PC-9 (cell line): ENCODE measurements around the gene DACH1. TPM values are rescaled to one million over a fixed set of nuclear protein-coding genes. Genes with fewer than 3 reads are reported as not detected.

Source experiments
- BruUV-seq: library from RNA; stranded (reverse); fragments of 400-500 nt; replicated peaks from 2 replicates; lab custom pipeline; 2021; lab: Mats Ljungman, UMichigan
- CTCF ChIA-PET: fragments of 300-600 bp; sonication (Branson Sonifier 250); formaldehyde crosslinking; loops from one replicate; lab custom pipeline; 2022; ENCODE audit warnings: antibody characterized with exemption; lab: Charles Lee
- POLR2A ChIA-PET: fragments of 300-600 bp; sonication (Branson Sonifier 250); formaldehyde crosslinking; loops from one replicate; lab custom pipeline; 2022; ENCODE audit warnings: antibody characterized with exemption; ENCODE audit not compliant: unreplicated experiment; lab: Charles Lee
- DNase-seq, 2 experiments: peaks; one replicate each; pipeline versions ENCODE4 v3.0.0 to v3.0.0-alpha.2; 2015 to 2022; ENCODE audit warnings: mixed read lengths in 1 of 2
- H2AFZ ChIP-seq: fragments of 200-600 bp; sonication (generic); 2 replicates; pipeline ENCODE4 v1.8.1; 2017; ENCODE audit warnings: antibody characterized with exemption
- H3F3A ChIP-seq: fragments of 200-600 bp; sonication (generic); 2 replicates; pipeline ENCODE4 v1.8.1; 2017; ENCODE audit warnings: antibody characterized with exemption, mild to moderate bottlenecking, low read depth; ENCODE audit not compliant: insufficient read depth
- H3K27ac ChIP-seq: fragments of 200-600 bp; sonication (generic); 2 replicates; pipeline ENCODE4 v1.6.1; 2016; ENCODE audit warnings: mixed run types
- H3K27me3 ChIP-seq: fragments of 200-600 bp; sonication (generic); 2 replicates; pipeline ENCODE4 v1.6.1; 2016; ENCODE audit warnings: low read depth, mixed run types; ENCODE audit not compliant: insufficient read depth
- H3K36me3 ChIP-seq: fragments of 200-600 bp; sonication (generic); 2 replicates; pipeline ENCODE4 v1.6.1; 2016; ENCODE audit warnings: low read depth, mixed run types
- H3K4me1 ChIP-seq: fragments of 200-600 bp; sonication (generic); replicated peaks from 2 replicates; pipeline ENCODE4 v1.6.1; 2016; ENCODE audit warnings: mixed run types; ENCODE audit not compliant: insufficient read depth
- H3K4me2 ChIP-seq: fragments of 200-600 bp; sonication (generic); 2 replicates; pipeline ENCODE4 v1.6.1; 2017; ENCODE audit warnings: mixed run types
- H3K4me3 ChIP-seq: fragments of 200-600 bp; sonication (generic); 2 replicates; pipeline ENCODE4 v1.6.1; 2016; ENCODE audit warnings: mixed run types
- H3K79me2 ChIP-seq: fragments of 200-600 bp; sonication (generic); 2 replicates; pipeline ENCODE4 v1.6.1; 2017; ENCODE audit warnings: low read depth, mixed run types
- H3K9me2 ChIP-seq: fragments of 200-600 bp; sonication (generic); 2 replicates; pipeline ENCODE4 v1.8.1; 2017; ENCODE audit warnings: mild to moderate bottlenecking; ENCODE audit not compliant: insufficient read depth
- H3K9me3 ChIP-seq: fragments of 200-600 bp; sonication (generic); 2 replicates; pipeline ENCODE4 v1.8.1; 2016; ENCODE audit warnings: low read depth; ENCODE audit not compliant: insufficient read depth
- H4K20me1 ChIP-seq: fragments of 200-600 bp; sonication (generic); 2 replicates; pipeline ENCODE4 v1.8.1; 2017; ENCODE audit not compliant: insufficient read depth
- EZH2 ChIP-seq: fragments of 200-600 bp; sonication (generic); IDR thresholded peaks from 2 replicates; pipeline ENCODE4 v1.8.0; 2017; ENCODE audit warnings: antibody characterized with exemption, low read depth
- intact Hi-C: fragments of 100-400 bp; cut with micrococcal nuclease; formaldehyde crosslinking; loops from one replicate; pipeline ENCODE4 v1.10.0; 2022; ENCODE audit not compliant: unreplicated experiment
- total RNA-seq: library from RNA; stranded (reverse); gene quantifications from 2 replicates; pipeline ENCODE4 v1.2.3, GENCODE V29; 2021
- TF ChIP-seq, protein P1 (sequence below): fragments of 200-600 bp; sonication (generic); conservative IDR thresholded peaks from 2 replicates; pipeline ENCODE4 v1.6.1; 2017; ENCODE audit warnings: mixed run types, antibody characterized with exemption, mild to moderate bottlenecking, moderate library complexity

DACH1 gene
- total RNA-seq, 1 experiment from 2014 or later = 1.5 TPM

DNA sequence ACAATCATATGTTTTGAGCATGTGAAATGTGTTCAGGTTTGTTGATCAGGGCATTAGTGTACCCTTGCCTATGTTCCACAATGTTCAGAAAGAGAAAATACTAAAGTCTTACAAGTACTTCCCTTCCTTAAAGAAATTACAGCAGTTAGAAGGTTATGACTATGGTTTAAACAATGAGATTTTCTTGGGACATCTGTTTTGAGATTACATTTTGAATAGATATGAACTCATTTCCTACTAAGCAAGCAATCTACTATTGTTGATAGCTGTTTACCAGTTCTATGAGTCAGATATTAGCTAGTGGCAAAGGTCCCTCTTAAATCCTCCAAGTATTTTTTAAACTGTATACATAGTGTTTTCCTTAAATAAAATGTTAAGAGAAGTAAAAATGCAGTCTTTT, 241.3 kb downstream of the DACH1 start:
- Histone ChIP-seq H3K9me3 (no peaks in the 10 kb centered on the region), H3K79me2 (no peaks in the 10 kb centered on the region), H3F3A (no peaks in the 10 kb centered on the region), H3K4me1 (no peaks in the 10 kb centered on the region), H3K9me2 (no peaks in the 10 kb centered on the region), H3K27me3 (no peaks in the 10 kb centered on the region), H2AFZ (no peak overlapping the region), H3K36me3 (no peaks in the 10 kb centered on the region), H3K4me3 (no peak overlapping the region), H4K20me1 (no peaks in the 10 kb centered on the region; the same call in 1 of the 2 replicates), H3K4me2 (no peak overlapping the region), H3K27ac (no peak overlapping the region)
- DNase-seq = no peak
- no peak for TF ChIP-seq EZH2
- TF ChIP-seq, protein P1, sequence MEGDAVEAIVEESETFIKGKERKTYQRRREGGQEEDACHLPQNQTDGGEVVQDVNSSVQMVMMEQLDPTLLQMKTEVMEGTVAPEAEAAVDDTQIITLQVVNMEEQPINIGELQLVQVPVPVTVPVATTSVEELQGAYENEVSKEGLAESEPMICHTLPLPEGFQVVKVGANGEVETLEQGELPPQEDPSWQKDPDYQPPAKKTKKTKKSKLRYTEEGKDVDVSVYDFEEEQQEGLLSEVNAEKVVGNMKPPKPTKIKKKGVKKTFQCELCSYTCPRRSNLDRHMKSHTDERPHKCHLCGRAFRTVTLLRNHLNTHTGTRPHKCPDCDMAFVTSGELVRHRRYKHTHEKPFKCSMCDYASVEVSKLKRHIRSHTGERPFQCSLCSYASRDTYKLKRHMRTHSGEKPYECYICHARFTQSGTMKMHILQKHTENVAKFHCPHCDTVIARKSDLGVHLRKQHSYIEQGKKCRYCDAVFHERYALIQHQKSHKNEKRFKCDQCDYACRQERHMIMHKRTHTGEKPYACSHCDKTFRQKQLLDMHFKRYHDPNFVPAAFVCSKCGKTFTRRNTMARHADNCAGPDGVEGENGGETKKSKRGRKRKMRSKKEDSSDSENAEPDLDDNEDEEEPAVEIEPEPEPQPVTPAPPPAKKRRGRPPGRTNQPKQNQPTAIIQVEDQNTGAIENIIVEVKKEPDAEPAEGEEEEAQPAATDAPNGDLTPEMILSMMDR = no peak
- no TSS peak for BruUV-seq
- CTCF ChIA-PET = no interaction called here
- intact Hi-C loops = no loop called here
- POLR2A ChIA-PET = interaction anchor here (0.6 kb wide), 1 partner anchor 374 kb away, joined by 3 read pairs; no protein-coding TSS in a partner anchor

DNA sequence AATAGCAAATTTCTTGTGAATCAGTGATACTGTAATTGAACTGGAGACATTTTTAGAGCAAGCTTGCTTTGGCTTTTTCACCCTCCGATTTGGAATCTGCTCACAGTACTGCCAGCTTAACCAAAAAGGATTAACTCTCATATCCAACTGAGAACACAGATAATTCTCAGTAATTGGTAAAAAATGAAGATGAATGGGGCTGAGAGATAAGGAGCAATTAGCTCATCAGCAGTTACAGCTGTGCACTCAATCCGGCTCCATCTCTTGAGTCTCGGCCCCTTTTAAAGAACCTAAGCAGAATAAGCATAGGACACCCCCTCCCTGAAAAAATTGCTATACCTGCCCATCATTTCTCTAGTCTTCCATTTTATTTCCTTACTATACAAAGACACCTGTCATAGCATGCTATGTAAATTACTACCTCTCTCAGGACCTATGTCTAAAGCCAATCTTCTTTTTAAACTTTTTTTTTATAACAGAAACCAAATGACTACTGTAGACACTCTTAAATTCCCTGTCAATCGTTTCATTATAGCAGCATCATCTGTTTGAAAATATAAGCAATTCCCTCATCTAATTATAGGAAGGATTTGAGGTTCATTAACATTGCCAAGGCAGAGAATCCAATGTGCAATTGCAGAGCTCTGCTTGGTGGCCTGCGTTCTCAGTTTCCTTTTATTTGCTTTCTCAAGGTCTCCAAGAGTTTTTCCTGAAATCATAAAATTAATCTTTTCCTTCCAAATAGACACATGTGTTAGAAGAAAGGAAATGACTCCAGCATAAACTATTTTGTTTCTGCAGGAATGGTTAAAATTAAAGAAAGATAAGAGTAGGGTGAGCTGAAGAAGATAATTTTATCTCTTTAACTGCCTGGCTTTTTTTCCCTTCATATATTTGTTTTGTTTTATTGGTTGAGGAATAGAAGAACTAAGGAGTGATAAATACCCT, 242.1 kb downstream of the DACH1 start:
- POLR2A ChIA-PET = interaction anchor here (0.6 kb wide), 1 partner anchor 373 kb away, joined by 3 read pairs; no protein-coding TSS in a partner anchor
- no peaks in the 10 kb centered on the region for H3K27me3 ChIP-seq
- H2AFZ ChIP-seq = no peak overlapping the region
- no peaks in the 10 kb centered on the region; the same call in 1 of the 2 replicates for H4K20me1 ChIP-seq
- H3F3A ChIP-seq = no peaks in the 10 kb centered on the region
- CTCF ChIA-PET = no interaction called here
- H3K9me3 ChIP-seq = no peaks in the 10 kb centered on the region
- BruUV-seq = no TSS peak
- no peak for TF ChIP-seq EZH2
- TF ChIP-seq, protein P1 = no peak
- H3K4me3 ChIP-seq = no peak overlapping the region
- H3K9me2 ChIP-seq = no peaks in the 10 kb centered on the region
- no peaks in the 10 kb centered on the region for H3K4me1 ChIP-seq
- no peaks in the 10 kb centered on the region for H3K36me3 ChIP-seq
- intact Hi-C loops = no loop called here
- no peaks in the 10 kb centered on the region for H3K79me2 ChIP-seq
- no peak overlapping the region for H3K4me2 ChIP-seq
- DNase-seq = no peak
- no peak overlapping the region for H3K27ac ChIP-seq

DNA sequence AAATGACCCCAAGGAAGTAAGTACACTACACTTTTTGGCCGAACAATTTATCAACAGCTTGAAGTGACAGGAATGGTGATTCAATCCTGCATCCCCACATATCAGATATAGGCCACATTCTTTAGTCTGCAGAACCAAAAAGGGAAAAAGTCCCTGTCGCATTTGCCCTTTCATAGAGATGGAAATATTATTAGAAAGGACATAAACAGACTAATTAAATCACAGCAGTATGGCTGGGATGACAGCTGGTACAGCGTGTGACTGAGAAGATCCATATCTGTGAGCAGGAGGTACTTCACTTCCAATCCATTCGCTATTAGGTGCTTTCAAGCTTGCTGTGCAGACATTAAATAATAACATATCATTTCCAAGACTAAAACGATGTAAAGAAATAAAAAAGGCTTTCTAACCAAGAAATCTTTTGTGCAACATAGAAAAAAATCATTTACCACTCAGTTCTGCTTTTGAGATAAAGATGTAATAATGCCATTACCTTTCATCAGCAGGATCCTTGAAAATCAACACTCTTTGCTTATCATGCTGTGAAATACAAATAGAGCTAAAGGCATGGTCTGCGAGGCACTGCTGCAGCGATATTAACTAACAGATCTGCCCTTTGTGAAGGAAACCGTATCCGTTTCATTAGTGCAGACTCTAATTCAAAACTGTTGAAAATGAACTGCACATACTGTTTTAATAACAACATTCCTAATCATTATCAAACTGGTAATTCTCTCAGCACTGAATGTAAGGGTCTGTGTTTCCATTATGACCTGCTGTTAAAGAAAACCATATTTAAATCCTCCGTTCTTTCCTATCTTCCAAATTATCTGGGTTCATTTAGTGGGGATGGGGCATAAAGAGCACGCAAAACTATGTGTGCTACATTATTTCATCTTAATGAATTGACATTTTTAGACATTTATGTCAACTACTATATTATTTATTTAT, 245.6 kb downstream of the DACH1 start:
- no peaks in the 10 kb centered on the region for H3K79me2 ChIP-seq
- no peak overlapping the region for H3K4me3 ChIP-seq
- TF ChIP-seq EZH2 = no peak
- TF ChIP-seq, protein P1 = no peak
- no peak overlapping the region for H3K4me2 ChIP-seq
- H3K4me1 ChIP-seq = no peaks in the 10 kb centered on the region
- no peak overlapping the region for H3K27ac ChIP-seq
- no peaks in the 10 kb centered on the region for H3K9me3 ChIP-seq
- no peak overlapping the region for H2AFZ ChIP-seq
- intact Hi-C loops = no loop called here
- H3K36me3 ChIP-seq = no peaks in the 10 kb centered on the region
- DNase-seq = no peak
- POLR2A ChIA-PET = no interaction called here
- CTCF ChIA-PET = no interaction called here
- no peaks in the 10 kb centered on the region for H3K27me3 ChIP-seq
- no peaks in the 10 kb centered on the region for H3K9me2 ChIP-seq
- no peaks in the 10 kb centered on the region; the same call in 1 of the 2 replicates for H4K20me1 ChIP-seq
- H3F3A ChIP-seq = no peaks in the 10 kb centered on the region
- BruUV-seq = no TSS peak
